Measurements from ENCODE around the gene LAMTOR4.
"Not testable (repeated sequence)": the region's sequence is repeated elsewhere in the genome, so short reads cannot be mapped to it uniquely, and the experiment has no call there.

GRCh38 chr7:100195901-100196322 is 47.2 kb downstream of the LAMTOR4 start:
- not testable (repeated sequence) for TF ChIP-seq CTCF (conservative IDR thresholded peaks at IDR 0.05; ENCODE audit: low read depth, low read length); EZH2phosphoT487 (IDR thresholded peaks at IDR 0.05; ENCODE audit: borderline replicate concordance, low read length); EZH2 (IDR thresholded peaks at IDR 0.05; ENCODE audit: low read length, unreplicated experiment)
